HEK293 (cell line): ENCODE data around the gene C1orf21.
A peak's percentile ranks its signal among the peaks of the same experiment; 100 is the strongest.

ENCODE experiments used
- CTCF ChIA-PET: fragments of 350-600 bp; formaldehyde crosslinking; extraction: SDS; loops from one replicate; lab custom pipeline; 2021; ENCODE audit warnings: antibody characterized with exemption; lab: Yijun Ruan, JAX
- POLR2A ChIA-PET: fragments of 300-600 bp; formaldehyde crosslinking; extraction: SDS; loops from one replicate; lab custom pipeline; 2020; ENCODE audit warnings: antibody characterized with exemption, inconsistent platforms; lab: Yijun Ruan, JAX
- H3K27ac ChIP-seq: fragments of 200-500 bp; sonication (Bioruptor generic); 2 replicates; pipeline ENCODE4 v1.5.1; 2014; ENCODE audit warnings: low read depth, low read length, control low read depth, inconsistent platforms; ENCODE audit errors: extremely low read depth
- H3K36me3 ChIP-seq, 2 experiments: fragments of 200-500 bp in 1 of 2; sonication (Bioruptor generic) in 1 of 2; 1 replicate in 1 of 2; 2 replicates in 1 of 2; pipeline ENCODE4 v1.5.1; 2014 to 2017; ENCODE audit warnings: inconsistent platforms in 2 of 2, low read length in 2 of 2; ENCODE audit not compliant: control insufficient read depth in 2 of 2, insufficient read depth in 1 of 2
- H3K4me1 ChIP-seq: fragments of 200-500 bp; sonication (Bioruptor generic); 2 replicates; pipeline ENCODE4 v1.5.1; 2014; ENCODE audit warnings: mild to moderate bottlenecking, low read length, inconsistent platforms; ENCODE audit not compliant: control insufficient read depth, insufficient read depth
- H3K4me3 ChIP-seq: 2 replicates; pipeline ENCODE4 v1.5.1; 2011; ENCODE audit warnings: low read depth, mild to moderate bottlenecking, control low read depth, low read length, moderate library complexity
- H3K9me3 ChIP-seq: fragments of 200-500 bp; sonication (Bioruptor generic); 2 replicates; pipeline ENCODE4 v1.5.1; 2014; ENCODE audit warnings: low read depth, low read length, inconsistent platforms; ENCODE audit not compliant: control insufficient read depth, insufficient read depth
- KLF16 ChIP-seq: fragments of 450-650 bp; formaldehyde crosslinking; IDR thresholded peaks from 2 replicates; pipeline ENCODE4 v1.5.1; 2017; ENCODE audit warnings: missing biosample characterization, missing genetic modification characterization
- MEIS1 ChIP-seq: sonication (generic); formaldehyde crosslinking; IDR thresholded peaks from 2 replicates; pipeline ENCODE4 v1.8.1; 2022; ENCODE audit warnings: missing genetic modification reagents, mild to moderate bottlenecking, borderline replicate concordance
- OSR2 ChIP-seq: fragments of 450-650 bp; formaldehyde crosslinking; IDR thresholded peaks from 2 replicates; pipeline ENCODE4 v1.5.1; 2016; ENCODE audit warnings: missing biosample characterization, missing genetic modification characterization
- RBAK ChIP-seq: fragments of 450-650 bp; formaldehyde crosslinking; IDR thresholded peaks from 2 replicates; pipeline ENCODE4 v1.5.1; 2016; ENCODE audit warnings: missing biosample characterization, missing genetic modification characterization
- TRIM28 ChIP-seq: IDR thresholded peaks from 2 replicates; pipeline ENCODE4 v1.6.1; 2011; ENCODE audit warnings: low read length, control low read depth, borderline replicate concordance
- TSHZ1 ChIP-seq: fragments of 450-650 bp; formaldehyde crosslinking; IDR thresholded peaks from 2 replicates; pipeline ENCODE4 v1.5.1; 2016; ENCODE audit warnings: missing biosample characterization, missing genetic modification characterization, borderline replicate concordance
- ZNF146 ChIP-seq: fragments of 450-650 bp; formaldehyde crosslinking; IDR thresholded peaks from 2 replicates; pipeline ENCODE4 v1.5.1; 2016; ENCODE audit warnings: missing biosample characterization, missing genetic modification characterization
- ZNF148 ChIP-seq: fragments of 450-650 bp; formaldehyde crosslinking; IDR thresholded peaks from 2 replicates; pipeline ENCODE4 v1.5.0; 2017; ENCODE audit warnings: missing biosample characterization, missing genetic modification characterization, borderline replicate concordance
- ZNF2 ChIP-seq: fragments of 450-650 bp; formaldehyde crosslinking; IDR thresholded peaks from 2 replicates; pipeline ENCODE4 v1.5.1; 2016; ENCODE audit warnings: missing biosample characterization, missing genetic modification characterization
- ZNF341 ChIP-seq: fragments of 450-650 bp; formaldehyde crosslinking; IDR thresholded peaks from 2 replicates; pipeline ENCODE4; 2016; ENCODE audit warnings: low read depth, missing biosample characterization, missing genetic modification characterization
- ZNF501 ChIP-seq: fragments of 450-650 bp; formaldehyde crosslinking; IDR thresholded peaks from 2 replicates; pipeline ENCODE4 v1.5.1; 2016; ENCODE audit warnings: missing biosample characterization, missing genetic modification characterization
- ZNF514 ChIP-seq: fragments of 450-650 bp; formaldehyde crosslinking; IDR thresholded peaks from 2 replicates; pipeline ENCODE4 v1.5.1; 2016; ENCODE audit warnings: missing biosample characterization, missing genetic modification characterization
- ZNF654 ChIP-seq: fragments of 450-650 bp; formaldehyde crosslinking; IDR thresholded peaks from 2 replicates; pipeline ENCODE4 v1.5.1; 2016; ENCODE audit warnings: low read depth, missing biosample characterization, missing genetic modification characterization
- ZNF776 ChIP-seq: fragments of 450-650 bp; formaldehyde crosslinking; IDR thresholded peaks from 2 replicates; pipeline ENCODE4 v1.5.0; 2017; ENCODE audit warnings: missing biosample characterization, missing genetic modification characterization, borderline replicate concordance
- ZNF777 ChIP-seq: fragments of 450-650 bp; formaldehyde crosslinking; IDR thresholded peaks from 2 replicates; pipeline ENCODE4 v1.5.1; 2017; ENCODE audit warnings: missing biosample characterization, missing genetic modification characterization, borderline replicate concordance
- ZNF791 ChIP-seq: fragments of 450-650 bp; formaldehyde crosslinking; IDR thresholded peaks from 2 replicates; pipeline ENCODE4 v1.5.1; 2016; ENCODE audit warnings: missing biosample characterization, missing genetic modification characterization
- TF ChIP-seq, protein P1 (sequence below): fragments of 450-650 bp; formaldehyde crosslinking; optimal IDR thresholded peaks from 2 replicates; pipeline ENCODE3; 2016; ENCODE audit warnings: missing biosample characterization, mild to moderate bottlenecking, missing genetic modification characterization
- TF ChIP-seq, protein P2 (sequence below): fragments of 450-650 bp; formaldehyde crosslinking; IDR thresholded peaks from 2 replicates; pipeline ENCODE4 v1.5.1; 2016; ENCODE audit warnings: missing biosample characterization, missing genetic modification characterization
- TF ChIP-seq, protein P3 (sequence below): fragments of 450-650 bp; formaldehyde crosslinking; IDR thresholded peaks from 2 replicates; pipeline ENCODE4 v1.5.1; 2016; ENCODE audit warnings: missing biosample characterization, missing genetic modification characterization
- TF ChIP-seq, protein P4 (sequence below): fragments of 450-650 bp; formaldehyde crosslinking; IDR thresholded peaks from 2 replicates; pipeline ENCODE4 v1.5.1; 2017; ENCODE audit warnings: missing biosample characterization, missing genetic modification characterization

C1orf21 gene

GRCh38 chr1:184562806-184563205 lies 176.0 kb downstream of the C1orf21 start:
- CTCF ChIA-PET: interaction anchor here (0.5 to 2.6 kb wide), 14 partner anchors 8 to 363 kb away, joined by 3 to 9 read pairs (median 3); no protein-coding TSS in a partner anchor
- TF ChIP-seq MEIS1 (CRISPR knock-in tag) (no peak), KLF16 (no peak), ZNF501 (tag by site-specific recombination) (no peak), ZNF146 (tag by site-specific recombination) (no peak), RBAK (tag by site-specific recombination) (no peak), OSR2 (no peak), ZNF791 (tag by site-specific recombination) (no peak), ZNF777 (tag by site-specific recombination) (no peak)
- TF ChIP-seq, protein P1, sequence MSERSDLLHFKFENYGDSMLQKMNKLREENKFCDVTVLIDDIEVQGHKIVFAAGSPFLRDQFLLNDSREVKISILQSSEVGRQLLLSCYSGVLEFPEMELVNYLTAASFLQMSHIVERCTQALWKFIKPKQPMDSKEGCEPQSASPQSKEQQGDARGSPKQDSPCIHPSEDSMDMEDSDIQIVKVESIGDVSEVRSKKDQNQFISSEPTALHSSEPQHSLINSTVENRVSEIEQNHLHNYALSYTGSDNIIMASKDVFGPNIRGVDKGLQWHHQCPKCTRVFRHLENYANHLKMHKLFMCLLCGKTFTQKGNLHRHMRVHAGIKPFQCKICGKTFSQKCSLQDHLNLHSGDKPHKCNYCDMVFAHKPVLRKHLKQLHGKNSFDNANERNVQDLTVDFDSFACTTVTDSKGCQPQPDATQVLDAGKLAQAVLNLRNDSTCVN (tag by site-specific recombination): no peak
- TF ChIP-seq, protein P2, sequence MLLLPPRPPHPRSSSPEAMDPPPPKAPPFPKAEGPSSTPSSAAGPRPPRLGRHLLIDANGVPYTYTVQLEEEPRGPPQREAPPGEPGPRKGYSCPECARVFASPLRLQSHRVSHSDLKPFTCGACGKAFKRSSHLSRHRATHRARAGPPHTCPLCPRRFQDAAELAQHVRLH (tag by site-specific recombination): no peak
- TF ChIP-seq, protein P3, sequence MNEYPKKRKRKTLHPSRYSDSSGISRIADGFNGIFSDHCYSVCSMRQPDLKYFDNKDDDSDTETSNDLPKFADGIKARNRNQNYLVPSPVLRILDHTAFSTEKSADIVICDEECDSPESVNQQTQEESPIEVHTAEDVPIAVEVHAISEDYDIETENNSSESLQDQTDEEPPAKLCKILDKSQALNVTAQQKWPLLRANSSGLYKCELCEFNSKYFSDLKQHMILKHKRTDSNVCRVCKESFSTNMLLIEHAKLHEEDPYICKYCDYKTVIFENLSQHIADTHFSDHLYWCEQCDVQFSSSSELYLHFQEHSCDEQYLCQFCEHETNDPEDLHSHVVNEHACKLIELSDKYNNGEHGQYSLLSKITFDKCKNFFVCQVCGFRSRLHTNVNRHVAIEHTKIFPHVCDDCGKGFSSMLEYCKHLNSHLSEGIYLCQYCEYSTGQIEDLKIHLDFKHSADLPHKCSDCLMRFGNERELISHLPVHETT: no peak

GRCh38 chr1:184563308-184563707 lies 176.5 kb downstream of the C1orf21 start:
- ChIA-PET CTCF (interaction anchor here (0.5 to 2.6 kb wide), 13 partner anchors 8 to 364 kb away, joined by 3 to 9 read pairs (median 3); no protein-coding TSS in a partner anchor), POLR2A (no interaction called here)
- Histone ChIP-seq H3K4me1 (no peaks in the 10 kb centered on the region), H3K4me3 (no peak overlapping the region), H3K36me3 (no peaks in the 10 kb centered on the region), H3K27ac (no peak overlapping the region), H3K9me3 (no peaks in the 10 kb centered on the region)
- no peak for TF ChIP-seq TSHZ1 (tag by site-specific recombination)
- TF ChIP-seq ZNF776: no peak
- no peak for TF ChIP-seq ZNF148 (tag by site-specific recombination)
- TF ChIP-seq ZNF2 (tag by site-specific recombination): peak; percentile 90
- TF ChIP-seq, protein P3: no peak
- TF ChIP-seq, protein P4, sequence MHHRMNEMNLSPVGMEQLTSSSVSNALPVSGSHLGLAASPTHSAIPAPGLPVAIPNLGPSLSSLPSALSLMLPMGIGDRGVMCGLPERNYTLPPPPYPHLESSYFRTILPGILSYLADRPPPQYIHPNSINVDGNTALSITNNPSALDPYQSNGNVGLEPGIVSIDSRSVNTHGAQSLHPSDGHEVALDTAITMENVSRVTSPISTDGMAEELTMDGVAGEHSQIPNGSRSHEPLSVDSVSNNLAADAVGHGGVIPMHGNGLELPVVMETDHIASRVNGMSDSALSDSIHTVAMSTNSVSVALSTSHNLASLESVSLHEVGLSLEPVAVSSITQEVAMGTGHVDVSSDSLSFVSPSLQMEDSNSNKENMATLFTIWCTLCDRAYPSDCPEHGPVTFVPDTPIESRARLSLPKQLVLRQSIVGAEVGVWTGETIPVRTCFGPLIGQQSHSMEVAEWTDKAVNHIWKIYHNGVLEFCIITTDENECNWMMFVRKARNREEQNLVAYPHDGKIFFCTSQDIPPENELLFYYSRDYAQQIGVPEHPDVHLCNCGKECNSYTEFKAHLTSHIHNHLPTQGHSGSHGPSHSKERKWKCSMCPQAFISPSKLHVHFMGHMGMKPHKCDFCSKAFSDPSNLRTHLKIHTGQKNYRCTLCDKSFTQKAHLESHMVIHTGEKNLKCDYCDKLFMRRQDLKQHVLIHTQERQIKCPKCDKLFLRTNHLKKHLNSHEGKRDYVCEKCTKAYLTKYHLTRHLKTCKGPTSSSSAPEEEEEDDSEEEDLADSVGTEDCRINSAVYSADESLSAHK (tag by site-specific recombination): no peak
- TF ChIP-seq ZNF514 (tag by site-specific recombination): no peak
- TF ChIP-seq ZNF341: no peak
- TF ChIP-seq, protein P2 (tag by site-specific recombination): 0 out of 2 replicates have a peak, but pooled peaks have one; percentile 11
- TF ChIP-seq TRIM28: no peak
- TF ChIP-seq ZNF654: peak; percentile 34

More at GRCh38 chr1:184562806-184563205, 176.0 kb downstream of the C1orf21 start:
- POLR2A ChIA-PET: no interaction called here
- Histone ChIP-seq H3K9me3 (no peaks in the 10 kb centered on the region), H3K27ac (no peak overlapping the region), H3K36me3 (no peaks in the 10 kb centered on the region), H3K4me1 (no peaks in the 10 kb centered on the region), H3K4me3 (no peak overlapping the region)
